Mucosa of stomach (tissue), 1 donor: Measurements from ENCODE around the gene EFR3B.

Source experiments
- H3K27me3 ChIP-seq: one replicate; pipeline ENCODE4 v1.7.0; 2013; ENCODE audit warnings: mild to moderate bottlenecking, low read length; ENCODE audit not compliant: control insufficient read depth, insufficient read depth
- H3K36me3 ChIP-seq: one replicate; pipeline ENCODE4 v1.7.0; 2013; ENCODE audit warnings: low read length; ENCODE audit not compliant: control insufficient read depth, insufficient read depth
- H3K4me1 ChIP-seq: one replicate; pipeline ENCODE4 v1.7.0; 2013; ENCODE audit warnings: mild to moderate bottlenecking, low read length; ENCODE audit not compliant: control insufficient read depth, insufficient read depth
- H3K4me3 ChIP-seq: one replicate; pipeline ENCODE4 v1.7.0; 2013; ENCODE audit warnings: low read length
- H3K9ac ChIP-seq: one replicate; pipeline ENCODE4 v1.7.0; 2013; ENCODE audit warnings: mild to moderate bottlenecking, low read length, moderate library complexity
- H3K9me3 ChIP-seq: one replicate; pipeline ENCODE4 v1.7.0; 2013; ENCODE audit warnings: mild to moderate bottlenecking, low read length, moderate library complexity; ENCODE audit not compliant: control insufficient read depth
- donor health status: Pancreatic carcinoma.

EFR3B gene

GRCh38 chr2:25168256-25169072 is 126.6 kb downstream of the EFR3B start, which contains the start of gene POMC:
Gene POMC, minus strand, starts transcription at chr2:25168580. Its CDS starts 3,808 bp downstream, at chr2:25164772.
- H3K9me3 ChIP-seq, result no peaks in the 10 kb centered on the region
- H3K27me3 ChIP-seq, result peaks cover 56% of the 10 kb centered on the region
- no peak within 1 kb of the TSS for H3K4me3 ChIP-seq
- peaks cover 4% of the 10 kb centered on the region for H3K4me1 ChIP-seq
- peak within 1 kb of the TSS; percentile 15 for H3K9ac ChIP-seq
- no peaks in the 10 kb centered on the region for H3K36me3 ChIP-seq

- H3K4me3 ChIP-seq, result no peak overlapping the region
- peaks cover 4% of the 10 kb centered on the region for H3K4me1 ChIP-seq
- no peak overlapping the region for H3K9ac ChIP-seq
- peaks cover 59% of the 10 kb centered on the region for H3K27me3 ChIP-seq
- H3K9me3 ChIP-seq, result no peaks in the 10 kb centered on the region
- H3K36me3 ChIP-seq, result no peaks in the 10 kb centered on the region
Observed at GRCh38 chr2:25169073-25169470, 127.2 kb downstream of the EFR3B start.

GRCh38 chr2:25170888-25171287 is 129.0 kb downstream of the EFR3B start:
- peaks cover 53% of the 10 kb centered on the region for H3K27me3 ChIP-seq
- peaks cover 4% of the 10 kb centered on the region for H3K4me1 ChIP-seq
- no peaks in the 10 kb centered on the region for H3K9me3 ChIP-seq
- H3K9ac ChIP-seq, result no peak overlapping the region
- no peak overlapping the region for H3K4me3 ChIP-seq
- H3K36me3 ChIP-seq, result no peaks in the 10 kb centered on the region

GRCh38 chr2:25173719-25174118 is 131.8 kb downstream of the EFR3B start:
- Histone ChIP-seq H3K9me3 (no peaks in the 10 kb centered on the region), H3K36me3 (no peaks in the 10 kb centered on the region), H3K4me1 (peaks cover under 1% of the 10 kb centered on the region), H3K27me3 (peaks cover 24% of the 10 kb centered on the region), H3K4me3 (no peak overlapping the region), H3K9ac (no peak overlapping the region)

GRCh38 chr2:25174192-25174861 is 132.5 kb downstream of the EFR3B start:
- no peaks in the 10 kb centered on the region for H3K36me3 ChIP-seq
- H3K9ac ChIP-seq, result no peak overlapping the region
- H3K4me1 ChIP-seq, result no peaks in the 10 kb centered on the region
- H3K9me3 ChIP-seq, result no peaks in the 10 kb centered on the region
- H3K4me3 ChIP-seq, result no peak overlapping the region
- H3K27me3 ChIP-seq, result peaks cover 18% of the 10 kb centered on the region

DNA sequence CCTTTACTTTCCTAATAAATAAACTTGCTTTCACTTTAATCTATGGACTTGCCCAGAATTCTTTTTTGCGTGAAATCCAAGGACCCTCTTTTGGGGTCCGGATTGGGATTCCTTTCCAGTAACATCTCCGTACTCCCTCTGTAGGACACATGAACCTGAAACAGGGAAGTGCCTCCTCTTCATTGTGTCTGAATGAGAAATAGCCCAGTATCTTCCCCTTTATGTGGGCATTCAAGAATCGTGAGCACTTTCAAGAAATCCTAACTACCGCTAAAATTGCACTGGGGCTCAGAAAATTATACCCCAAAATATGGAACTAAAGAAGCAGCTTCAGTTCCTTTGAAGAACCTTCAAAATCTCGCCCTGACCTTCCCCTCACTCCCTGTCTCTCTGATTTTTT is 134.3 kb downstream of the EFR3B start:
- Histone ChIP-seq H3K36me3 (no peaks in the 10 kb centered on the region), H3K4me3 (no peak overlapping the region), H3K4me1 (no peaks in the 10 kb centered on the region), H3K27me3 (peaks cover 7% of the 10 kb centered on the region), H3K9ac (no peak overlapping the region), H3K9me3 (no peaks in the 10 kb centered on the region)

GRCh38 chr2:25176541-25177181 is 134.8 kb downstream of the EFR3B start:
- H3K9ac ChIP-seq, result no peak overlapping the region
- H3K9me3 ChIP-seq, result no peaks in the 10 kb centered on the region
- H3K4me3 ChIP-seq, result no peak overlapping the region
- H3K27me3 ChIP-seq, result peaks cover 7% of the 10 kb centered on the region
- no peaks in the 10 kb centered on the region for H3K4me1 ChIP-seq
- no peaks in the 10 kb centered on the region for H3K36me3 ChIP-seq

DNA sequence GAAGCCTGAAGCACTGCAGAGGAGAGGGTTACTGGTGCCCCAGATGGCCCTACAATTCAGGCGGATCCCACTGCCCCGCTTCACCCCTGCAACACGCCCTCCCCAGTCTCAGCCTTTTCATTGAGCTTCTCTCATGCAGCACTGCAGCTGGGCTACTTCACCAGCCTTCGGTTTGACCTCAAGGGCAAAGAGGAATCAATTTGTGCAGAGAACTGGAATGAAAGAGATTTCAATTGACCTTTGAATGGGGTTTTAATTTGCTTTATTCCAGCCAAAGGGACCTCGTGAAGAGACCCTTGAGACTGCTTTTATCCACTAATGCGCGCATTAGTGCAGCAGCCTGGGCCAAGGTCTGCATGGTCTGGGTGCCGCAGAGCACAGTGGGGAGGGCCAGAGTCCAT is 135.3 kb downstream of the EFR3B start:
- H3K4me1 ChIP-seq, result no peaks in the 10 kb centered on the region
- no peaks in the 10 kb centered on the region for H3K36me3 ChIP-seq
- no peak overlapping the region for H3K4me3 ChIP-seq
- H3K9me3 ChIP-seq, result no peaks in the 10 kb centered on the region
- peaks cover 7% of the 10 kb centered on the region for H3K27me3 ChIP-seq
- H3K9ac ChIP-seq, result no peak overlapping the region

- Histone ChIP-seq H3K27me3 (peaks cover 5% of the 10 kb centered on the region), H3K4me3 (no peak overlapping the region), H3K4me1 (no peaks in the 10 kb centered on the region), H3K9ac (no peak overlapping the region), H3K36me3 (no peaks in the 10 kb centered on the region), H3K9me3 (no peaks in the 10 kb centered on the region)
Observed at GRCh38 chr2:25178976-25179375, 137.1 kb downstream of the EFR3B start.

GRCh38 chr2:25184254-25184653 is 142.4 kb downstream of the EFR3B start:
- Histone ChIP-seq H3K4me3 (no peak overlapping the region), H3K36me3 (no peaks in the 10 kb centered on the region), H3K4me1 (no peaks in the 10 kb centered on the region), H3K9me3 (no peaks in the 10 kb centered on the region), H3K9ac (no peak overlapping the region), H3K27me3 (no peaks in the 10 kb centered on the region)

DNA sequence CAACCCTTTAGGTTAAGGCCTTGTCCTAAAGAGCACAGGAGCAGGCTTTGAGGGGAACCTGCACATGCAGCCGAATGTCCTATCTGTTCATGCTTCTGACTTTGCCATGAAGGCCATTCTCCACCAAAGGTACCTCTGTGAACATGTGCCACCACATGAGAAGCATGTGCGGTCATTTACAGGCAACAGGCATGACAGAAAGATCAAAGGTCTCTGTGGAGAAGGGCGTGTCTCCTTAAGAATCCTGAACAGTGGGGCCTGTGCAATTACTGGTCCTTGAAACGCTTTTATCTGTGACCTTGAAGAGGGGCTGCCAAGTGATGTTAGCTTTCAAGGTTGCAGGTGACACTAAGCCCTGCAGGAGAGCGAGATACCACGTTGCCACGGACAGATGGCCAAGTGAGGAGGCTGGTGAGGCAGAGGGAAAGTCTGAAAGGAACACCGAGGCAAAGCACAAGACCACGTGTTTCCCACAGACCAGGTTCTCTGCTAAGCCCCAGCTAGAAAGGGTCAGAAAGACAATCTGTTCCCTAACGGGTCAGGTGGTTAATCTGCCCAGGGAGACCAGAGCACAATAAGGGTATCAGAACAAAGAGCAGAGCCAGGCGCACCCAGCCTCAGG is 146.0 kb downstream of the EFR3B start:
- H3K36me3 ChIP-seq, result no peaks in the 10 kb centered on the region
- H3K9ac ChIP-seq, result no peak overlapping the region
- H3K9me3 ChIP-seq, result no peaks in the 10 kb centered on the region
- no peak overlapping the region for H3K4me3 ChIP-seq
- no peaks in the 10 kb centered on the region for H3K27me3 ChIP-seq
- H3K4me1 ChIP-seq, result no peaks in the 10 kb centered on the region

GRCh38 chr2:25188405-25188804 is 146.5 kb downstream of the EFR3B start:
- no peaks in the 10 kb centered on the region for H3K4me1 ChIP-seq
- no peak overlapping the region for H3K4me3 ChIP-seq

More at GRCh38 chr2:25188405-25188804, 146.5 kb downstream of the EFR3B start:
- H3K9me3 ChIP-seq, result no peaks in the 10 kb centered on the region
- H3K9ac ChIP-seq, result no peak overlapping the region
- no peaks in the 10 kb centered on the region for H3K27me3 ChIP-seq
- no peaks in the 10 kb centered on the region for H3K36me3 ChIP-seq
